ENCODE measurements around the gene PEX3. TPM values are rescaled to one million over a fixed set of nuclear protein-coding genes. Genes with fewer than 3 reads are reported as not detected.

The PEX3 gene
- total RNA-seq, 1 donor from 2014 or later: 21.0 TPM

GRCh38 chr6:143449082-143449713 is 1.4 kb upstream of the PEX3 start:
- intact Hi-C loops (cut with micrococcal nuclease): no loop called here
- H3K27me3 ChIP-seq (ENCODE audit: low read depth): no peaks in the 10 kb centered on the region
- H3K4me3 ChIP-seq: peak overlapping the region; percentile 78
- no peaks in the 10 kb centered on the region for H3K9me3 ChIP-seq (replicated peaks)
- no peaks in the 10 kb centered on the region for H3K36me3 ChIP-seq
- TF ChIP-seq CTCF (IDR thresholded peaks at IDR 0.05; ENCODE audit: borderline replicate concordance): no peak
- peaks cover 31% of the 10 kb centered on the region for H3K4me1 ChIP-seq
- DNase-seq: no peak
- H3K27ac ChIP-seq (replicated peaks): no peak overlapping the region

- Histone ChIP-seq H3K27ac (replicated peaks) (peak overlapping the region; percentile 82), H3K9me3 (replicated peaks) (no peaks in the 10 kb centered on the region), H3K36me3 (no peaks in the 10 kb centered on the region), H3K4me1 (peaks cover 31% of the 10 kb centered on the region), H3K27me3 (ENCODE audit: low read depth) (no peaks in the 10 kb centered on the region), H3K4me3 (peak overlapping the region; percentile 78)
- intact Hi-C loops (cut with micrococcal nuclease): no loop called here
- no peak for DNase-seq
- no peak for TF ChIP-seq CTCF (IDR thresholded peaks at IDR 0.05; ENCODE audit: borderline replicate concordance)
These were observed 722 bp upstream of the PEX3 start for GRCh38 chr6:143449714-143450452.

- DNase-seq: no peak
- intact Hi-C loops (cut with micrococcal nuclease): no loop called here
- Histone ChIP-seq H3K27me3 (ENCODE audit: low read depth) (no peaks in the 10 kb centered on the region), H3K4me1 (peaks cover 31% of the 10 kb centered on the region), H3K36me3 (no peaks in the 10 kb centered on the region), H3K9me3 (replicated peaks) (no peaks in the 10 kb centered on the region), H3K27ac (replicated peaks) (peak overlapping the region; percentile 82), H3K4me3 (peak overlapping the region; percentile 78)
- no peak for TF ChIP-seq CTCF (IDR thresholded peaks at IDR 0.05; ENCODE audit: borderline replicate concordance)
These were observed 926 bp downstream of the PEX3 start for GRCh38 chr6:143451531-143451930.

- H3K4me1 ChIP-seq: no peaks in the 10 kb centered on the region
- peaks cover 29% of the 10 kb centered on the region for H3K36me3 ChIP-seq
- TF ChIP-seq CTCF (IDR thresholded peaks at IDR 0.05; ENCODE audit: borderline replicate concordance): no peak
- no peaks in the 10 kb centered on the region for H3K9me3 ChIP-seq (replicated peaks)
- intact Hi-C loops (cut with micrococcal nuclease): no loop called here
- H3K27me3 ChIP-seq (ENCODE audit: low read depth): no peaks in the 10 kb centered on the region
- H3K27ac ChIP-seq (replicated peaks): no peak overlapping the region
- no peak overlapping the region for H3K4me3 ChIP-seq
- DNase-seq: no peak
These were observed 7.2 kb downstream of the PEX3 start for GRCh38 chr6:143457563-143458359.

GRCh38 chr6:143465546-143465945 is 14.9 kb downstream of the PEX3 start:
- Histone ChIP-seq H3K27me3 (ENCODE audit: low read depth) (no peaks in the 10 kb centered on the region), H3K4me1 (no peaks in the 10 kb centered on the region), H3K27ac (replicated peaks) (no peak overlapping the region), H3K4me3 (no peak overlapping the region), H3K36me3 (peaks cover 44% of the 10 kb centered on the region), H3K9me3 (replicated peaks) (no peaks in the 10 kb centered on the region)
- no peak for TF ChIP-seq CTCF (IDR thresholded peaks at IDR 0.05; ENCODE audit: borderline replicate concordance)
- intact Hi-C loops (cut with micrococcal nuclease): no loop called here
- no peak for DNase-seq
